HG03196 (cell line): Measurements from ENCODE around the gene SCMH1.

Experiments used
- ATAC-seq: cut with Tn5 transposase; IDR thresholded peaks from one replicate; pipeline ENCODE4 v1.9.1; 2021; ENCODE audit not compliant: unreplicated experiment

Gene SCMH1

DNA sequence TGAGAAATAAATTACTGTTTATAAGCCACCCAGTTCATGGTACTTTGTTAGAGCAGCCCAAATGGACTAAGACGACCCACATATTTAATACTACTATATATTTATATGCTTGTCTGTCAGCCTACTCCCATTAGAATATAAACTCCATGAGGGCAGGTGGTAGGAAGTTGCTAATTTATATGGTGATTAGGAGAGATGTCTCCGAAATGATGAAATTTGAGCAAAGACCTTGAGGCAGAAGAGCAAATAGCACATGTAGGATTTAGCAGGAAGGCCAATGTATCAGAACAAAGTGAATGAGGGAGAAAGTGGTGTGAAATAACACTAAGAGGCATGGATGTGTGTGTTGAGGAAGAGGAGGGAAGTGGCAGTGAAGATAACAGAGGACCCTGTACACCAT, 210.0 kb downstream of the SCMH1 start:
- ATAC-seq = no peak

DNA sequence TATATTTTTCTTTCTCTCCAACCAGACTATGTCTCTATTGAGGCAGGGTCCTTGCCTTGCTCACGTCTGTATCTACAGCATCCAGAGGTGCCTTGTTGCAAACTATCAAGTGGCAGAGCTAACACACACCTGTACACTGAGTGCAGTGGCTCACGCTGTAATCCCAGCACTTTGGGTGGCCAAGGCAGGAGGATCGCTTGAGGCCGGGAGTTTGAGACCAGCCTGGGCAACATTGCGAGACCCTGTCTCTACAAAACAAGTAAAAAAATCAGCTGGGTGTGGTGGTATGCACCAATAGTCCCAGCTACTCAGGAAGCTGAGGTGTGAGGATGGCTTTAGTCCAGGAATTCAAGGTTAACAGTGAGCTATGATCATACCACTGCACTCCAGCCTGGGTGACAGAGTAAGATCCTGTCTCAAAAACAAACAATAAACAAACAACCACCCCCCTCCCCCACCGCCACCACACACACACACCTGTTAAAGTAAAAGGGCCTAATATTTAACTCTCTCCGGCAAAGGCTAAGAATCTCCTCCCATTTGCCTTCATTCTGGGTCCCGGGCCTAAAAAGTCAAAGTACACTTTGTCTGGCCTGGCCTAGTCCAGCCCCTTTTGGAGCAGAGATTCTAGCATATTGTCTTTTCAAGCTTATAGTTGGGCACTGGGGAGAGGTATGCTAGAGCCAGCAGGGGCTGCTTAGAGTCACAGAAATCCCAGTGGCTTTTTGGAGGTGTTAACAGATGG, 211.1 kb downstream of the SCMH1 start:
- no peak for ATAC-seq

DNA sequence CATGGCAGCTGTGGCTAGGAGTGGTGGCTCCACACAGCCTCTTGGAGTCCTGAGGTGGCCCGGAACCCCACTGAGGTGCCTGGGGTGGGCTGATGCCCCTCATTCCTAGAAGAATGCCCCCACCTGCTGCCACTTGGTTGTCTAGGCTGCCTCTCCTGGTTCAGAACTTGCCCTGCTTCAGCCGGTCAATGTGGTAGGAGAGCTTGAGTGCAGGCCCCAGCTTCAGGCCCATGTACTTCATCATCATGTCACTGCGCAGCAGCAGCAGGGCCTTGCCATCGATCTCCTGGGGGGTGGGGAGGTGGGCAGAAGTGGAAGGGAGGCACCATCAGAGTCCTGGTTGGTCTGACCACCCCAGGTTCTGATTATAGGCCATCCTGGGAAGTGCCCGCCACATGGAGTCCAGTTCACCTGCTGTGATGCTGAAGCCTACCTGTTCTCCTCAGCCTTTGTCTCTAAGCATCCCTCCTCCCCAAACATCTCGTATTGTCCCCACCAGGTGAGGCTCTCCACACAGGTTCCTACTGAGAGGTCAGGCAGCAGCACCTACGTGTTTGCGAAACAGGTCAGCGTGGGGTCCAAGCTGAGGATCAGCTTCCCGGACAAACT, 214.0 kb downstream of the SCMH1 start:
- ATAC-seq = no peak

DNA sequence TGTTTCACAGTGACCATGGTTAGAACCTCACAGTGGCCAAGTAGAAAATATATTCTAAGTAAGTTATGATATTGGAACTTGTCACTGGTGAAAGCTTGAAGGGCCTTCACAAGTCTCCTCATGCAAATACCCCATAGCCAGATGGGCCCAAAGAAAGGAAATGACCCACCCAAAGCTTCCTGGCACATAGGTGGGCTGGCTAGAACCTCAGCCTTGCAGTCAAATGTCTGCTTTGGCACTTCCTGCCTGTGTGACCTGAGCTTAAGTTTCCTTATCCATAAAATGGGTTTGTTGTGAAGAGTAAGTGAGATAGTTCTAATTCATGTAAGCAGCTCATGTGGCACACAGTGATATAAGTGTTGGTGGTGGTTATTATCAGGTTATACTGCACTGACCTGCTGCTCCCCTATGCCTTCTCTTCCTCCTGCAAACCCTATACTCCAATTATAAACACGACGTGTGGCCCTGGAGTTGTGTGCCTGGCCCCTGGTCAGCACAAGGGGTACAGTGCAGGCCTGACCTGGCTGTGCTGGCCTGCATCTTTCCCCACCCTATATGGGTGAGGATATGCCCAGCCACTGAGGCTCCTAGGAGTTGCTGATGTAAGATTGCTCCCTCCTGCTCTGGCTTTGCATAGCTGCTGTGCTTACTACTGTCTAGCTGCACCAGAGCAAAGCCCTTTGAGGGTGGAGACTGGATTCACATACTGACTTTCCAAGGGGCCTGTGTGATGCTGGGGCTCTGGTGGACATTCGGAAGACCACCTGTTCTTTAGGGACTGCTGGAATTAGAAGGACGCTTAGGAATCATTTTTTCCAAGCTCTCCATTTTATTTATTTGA, 215.9 kb downstream of the SCMH1 start:
- no peak for ATAC-seq

DNA sequence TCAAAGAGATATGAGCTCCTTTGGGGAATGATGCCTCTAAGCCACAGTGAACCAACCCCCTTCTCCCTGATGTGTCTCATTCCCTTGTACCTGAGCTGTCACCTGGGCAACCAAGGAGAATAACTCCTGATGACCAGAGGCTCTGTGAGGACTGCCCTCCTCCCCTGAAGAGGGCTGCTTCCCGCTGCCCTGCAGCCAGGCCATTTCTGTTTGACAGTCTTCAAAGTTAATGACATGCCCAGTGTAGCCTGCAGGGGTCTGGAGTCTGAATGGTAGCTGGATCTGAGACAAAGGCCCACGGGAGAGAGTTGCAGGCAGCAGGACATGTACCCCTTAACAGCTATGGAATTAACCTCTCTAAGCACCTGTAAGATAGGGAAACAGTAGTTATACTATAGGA, 217.2 kb downstream of the SCMH1 start:
- ATAC-seq = no peak

DNA sequence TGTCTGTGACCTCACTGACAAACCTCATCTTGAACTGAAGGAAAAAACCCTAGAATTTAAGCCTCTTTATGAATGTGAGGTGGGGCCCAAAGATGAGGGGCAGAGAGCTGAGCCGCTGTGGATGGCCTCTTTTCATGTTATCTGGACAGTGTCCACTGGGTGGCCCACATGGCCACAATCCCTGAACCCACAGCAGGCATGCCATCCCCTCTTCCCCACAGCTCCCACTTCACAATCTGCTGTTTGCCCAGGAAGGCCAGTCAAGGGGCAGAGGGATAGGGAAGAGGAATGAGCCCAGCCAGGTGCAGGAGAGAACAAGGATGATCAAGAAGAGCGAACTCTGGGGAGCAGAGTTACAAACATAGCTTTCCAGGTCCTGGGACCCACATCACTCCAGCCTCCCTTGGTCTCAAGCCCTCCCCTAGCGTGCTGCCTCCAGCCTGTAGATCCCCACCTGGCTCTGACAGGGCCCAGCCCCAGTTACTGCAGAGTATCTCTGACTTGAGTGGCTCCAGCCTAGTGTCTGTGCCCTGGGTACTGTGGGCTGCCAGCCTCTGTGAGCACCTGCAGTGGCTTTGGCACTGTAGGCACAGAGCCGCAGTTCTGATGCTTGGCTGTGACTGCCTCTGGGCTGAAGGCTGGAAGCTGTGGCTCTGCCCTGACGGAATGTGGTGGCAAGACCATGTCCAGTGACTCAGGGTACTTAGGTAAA, 218.7 kb downstream of the SCMH1 start:
- no peak for ATAC-seq

DNA sequence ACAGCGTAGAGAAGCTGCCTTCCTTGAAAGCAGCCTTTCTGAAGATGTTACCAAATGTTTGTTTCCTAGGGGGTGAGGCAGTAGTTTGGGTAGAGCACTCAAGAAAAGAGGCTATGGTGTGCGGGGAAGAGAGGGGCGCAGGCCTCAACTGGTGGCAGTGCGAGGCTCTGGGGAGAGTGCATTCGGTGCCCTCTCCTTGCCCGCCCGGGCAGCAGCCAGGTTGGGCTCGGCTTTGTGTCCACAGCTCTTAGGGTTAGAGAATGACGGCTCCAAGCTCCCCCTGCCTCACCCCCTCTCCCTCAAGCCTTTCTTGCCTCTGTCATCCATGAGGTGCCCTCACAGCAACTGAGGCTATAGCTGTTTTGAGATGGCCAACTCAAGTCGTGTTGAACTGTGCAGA, 219.7 kb downstream of the SCMH1 start:
- no peak for ATAC-seq

DNA sequence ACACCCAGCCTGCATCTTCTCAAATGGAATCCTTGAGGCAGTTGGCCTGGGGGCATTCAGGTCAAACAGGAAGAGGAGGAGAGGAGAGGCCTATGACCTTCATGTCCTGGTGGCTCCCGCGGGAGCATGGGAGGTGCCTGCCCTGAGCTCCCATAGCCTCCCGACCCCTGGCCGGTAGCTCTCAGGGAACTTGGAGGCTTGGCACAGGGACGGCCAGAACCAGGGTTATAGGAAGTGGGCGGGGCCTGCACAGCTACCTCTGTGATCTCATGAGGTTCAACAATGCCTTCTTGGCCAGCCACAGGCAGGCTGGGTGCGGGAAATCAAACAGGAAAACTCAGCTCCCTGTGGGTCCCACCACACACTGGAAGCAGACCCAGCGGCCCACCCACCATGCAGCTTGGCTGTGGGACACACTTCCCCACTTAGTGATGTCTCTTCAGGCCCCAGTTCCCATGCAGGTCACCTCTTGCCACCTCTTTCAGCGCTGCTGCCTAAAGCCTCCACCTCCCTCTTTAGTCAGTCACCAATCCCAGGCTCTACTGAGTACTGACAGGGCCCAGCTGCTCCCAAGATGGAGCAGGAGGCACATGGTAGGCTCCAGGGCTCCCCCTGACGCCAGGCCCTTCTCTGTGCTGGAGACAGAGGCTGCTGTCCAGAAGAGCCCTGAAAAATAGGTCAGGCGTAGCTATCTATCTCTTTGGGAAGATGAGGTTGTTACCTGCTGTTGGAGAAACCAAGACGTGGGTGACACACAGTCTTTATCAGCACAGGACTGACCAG, 220.4 kb downstream of the SCMH1 start, which contains the start of gene SLFNL1:
Gene SLFNL1, minus strand, starts transcription at position 200 of the 783 bp plus-strand sequence. CDS start 1,065 bp downstream, outside the sequence.
- ATAC-seq = no peak

DNA sequence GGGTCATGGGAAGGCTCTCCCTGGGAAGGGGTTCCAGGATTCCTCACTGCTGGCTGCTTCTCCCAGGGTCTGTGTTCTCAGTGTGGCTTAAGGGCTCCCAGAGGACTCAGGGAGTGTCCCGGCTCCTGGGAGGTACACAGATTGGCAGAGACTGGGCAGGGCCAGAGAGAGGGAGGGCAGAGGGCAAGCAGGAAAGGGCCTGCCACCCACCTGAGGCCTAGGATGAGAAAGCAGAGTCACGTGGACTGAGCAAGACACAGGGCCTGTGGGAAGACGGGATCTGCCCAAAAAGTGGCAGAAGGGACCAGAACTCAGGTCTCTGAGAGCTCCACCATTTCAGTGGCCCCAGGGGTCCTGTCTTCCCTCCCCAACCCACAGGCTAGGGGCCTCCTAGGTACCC, 221.5 kb downstream of the SCMH1 start:
- no peak for ATAC-seq

DNA sequence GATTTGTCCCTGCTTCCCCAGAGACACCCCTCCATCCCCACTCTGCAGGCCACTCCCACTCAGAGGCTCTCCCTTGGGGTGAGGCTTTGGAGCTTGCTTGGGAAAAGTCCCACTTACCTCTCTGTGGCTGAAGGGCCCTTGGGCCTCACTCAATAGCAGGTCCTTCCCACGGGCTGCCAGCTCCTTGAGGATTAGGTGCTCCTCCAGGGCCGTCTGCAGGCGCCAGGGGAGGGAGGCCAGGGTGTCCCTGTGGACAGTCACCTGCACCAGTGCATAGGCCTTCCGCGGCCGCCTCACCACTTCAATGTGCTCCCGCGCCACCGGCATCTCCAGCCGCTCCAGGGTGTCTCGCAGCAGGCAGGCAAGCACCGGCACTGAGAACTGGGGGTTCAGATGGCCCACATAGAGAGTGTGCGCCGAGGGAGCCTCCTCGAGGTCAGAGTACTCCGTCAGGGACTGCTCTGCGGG, 222.0 kb downstream of the SCMH1 start:
- no peak for ATAC-seq

DNA sequence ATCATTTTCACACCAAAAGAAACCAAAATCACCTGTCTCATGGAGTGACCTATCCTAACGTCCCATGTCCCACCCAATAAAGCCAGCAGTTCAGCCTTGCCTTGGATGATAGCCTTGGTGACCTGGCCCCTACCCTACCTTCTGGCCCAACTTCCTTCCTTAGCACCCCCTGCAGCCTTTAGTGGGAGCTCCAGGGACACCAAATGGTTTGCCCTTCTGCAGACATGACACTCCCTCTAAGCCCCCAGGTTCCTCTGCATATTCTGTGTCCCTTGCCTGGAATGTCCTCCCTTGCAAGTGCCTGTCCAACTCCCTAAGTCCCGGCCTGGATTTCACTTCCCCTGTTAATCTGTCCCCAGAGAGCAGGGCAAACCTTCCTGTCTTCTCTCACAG, 222.8 kb downstream of the SCMH1 start:
- ATAC-seq = no peak

DNA sequence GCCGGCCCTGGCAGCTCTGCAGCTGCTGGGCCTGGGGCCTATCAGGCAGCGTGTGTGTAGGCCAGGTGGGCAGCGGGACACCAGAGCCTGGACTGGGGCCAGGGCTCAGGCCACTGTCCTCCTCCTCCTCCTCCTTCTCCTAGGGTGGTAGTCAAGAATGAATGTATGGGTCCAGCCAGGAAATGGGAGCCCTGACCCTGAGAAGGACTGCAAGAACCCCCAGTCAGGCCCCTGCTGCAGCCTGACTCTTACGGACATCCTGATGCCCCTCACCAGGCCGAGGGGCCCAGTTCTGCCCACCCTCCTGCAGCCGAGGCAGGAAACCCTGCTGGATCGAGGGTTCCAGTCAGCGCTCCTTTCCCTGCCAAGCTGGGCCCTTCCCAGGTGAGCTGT, 224.1 kb downstream of the SCMH1 start:
- ATAC-seq = no peak

DNA sequence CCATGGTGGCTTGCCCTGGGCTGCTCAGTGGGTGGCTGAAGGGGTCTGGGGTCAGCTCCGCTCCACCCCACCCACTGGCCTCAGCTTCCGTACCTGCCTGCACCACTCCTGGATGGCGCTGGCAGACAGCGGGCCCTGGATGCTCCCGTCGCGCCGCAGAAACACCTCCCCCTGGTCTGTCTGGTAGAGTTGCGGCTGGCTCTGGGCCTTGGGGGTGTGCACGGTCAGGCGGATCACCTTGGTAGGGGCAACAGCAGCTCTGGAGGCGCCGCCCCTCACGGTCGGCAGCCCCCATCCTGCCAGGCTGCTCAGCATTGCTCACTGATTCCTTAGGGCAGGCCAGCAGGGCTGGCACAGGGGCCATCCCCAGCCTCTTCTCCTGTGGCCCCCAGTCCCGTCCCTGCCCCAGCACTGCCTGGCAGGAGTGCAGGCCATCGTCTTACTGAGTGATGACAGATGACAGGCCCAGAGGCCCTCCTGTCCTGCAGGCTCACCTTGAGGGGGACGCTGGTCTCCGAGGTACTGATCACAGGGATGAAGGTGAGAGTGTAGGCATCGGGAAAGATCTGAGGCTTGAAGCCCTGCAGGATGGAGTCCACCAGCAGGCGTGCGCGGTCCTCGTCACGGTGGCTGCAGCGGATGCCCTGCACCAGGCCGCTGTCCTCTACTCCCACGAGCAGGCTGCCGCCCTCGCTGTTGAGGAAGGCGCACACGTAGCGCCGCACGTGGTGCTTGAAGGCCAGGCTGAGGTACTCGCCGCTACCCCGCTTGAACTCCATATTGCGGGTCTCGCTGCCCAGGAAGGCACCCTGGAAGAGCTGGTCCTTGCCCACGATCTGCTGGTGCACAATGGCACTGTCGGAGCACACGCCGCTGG, 224.7 kb downstream of the SCMH1 start:
- no peak for ATAC-seq

DNA sequence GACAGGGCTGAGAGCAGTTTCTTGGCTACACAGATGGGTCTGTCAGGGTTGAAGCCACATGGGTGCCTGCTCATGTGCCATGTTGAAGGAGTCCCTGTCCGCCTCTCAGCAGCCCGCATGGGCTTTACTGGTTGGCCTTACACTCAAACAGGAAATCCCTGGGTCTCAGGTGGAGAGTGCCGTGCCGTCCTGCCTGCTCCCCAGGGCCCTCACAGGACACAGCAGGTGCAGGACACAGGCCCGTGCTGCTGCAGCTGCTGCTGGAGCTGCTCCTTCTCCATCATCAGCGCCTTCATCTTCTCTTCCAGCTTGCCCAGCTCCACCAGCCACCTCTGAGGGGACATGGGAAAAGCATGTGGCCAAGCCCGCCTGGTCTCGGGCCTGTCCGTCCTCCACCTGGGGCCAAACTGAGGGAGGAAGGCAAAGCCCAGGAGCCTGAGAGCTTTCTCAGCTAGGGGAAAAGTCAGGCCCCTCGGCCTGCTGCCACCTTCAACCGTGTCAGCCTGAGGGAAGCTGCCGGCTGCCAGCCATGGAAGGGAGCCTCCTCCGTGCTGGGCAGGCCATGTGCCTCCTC, 226.1 kb downstream of the SCMH1 start:
- ATAC-seq = no peak

DNA sequence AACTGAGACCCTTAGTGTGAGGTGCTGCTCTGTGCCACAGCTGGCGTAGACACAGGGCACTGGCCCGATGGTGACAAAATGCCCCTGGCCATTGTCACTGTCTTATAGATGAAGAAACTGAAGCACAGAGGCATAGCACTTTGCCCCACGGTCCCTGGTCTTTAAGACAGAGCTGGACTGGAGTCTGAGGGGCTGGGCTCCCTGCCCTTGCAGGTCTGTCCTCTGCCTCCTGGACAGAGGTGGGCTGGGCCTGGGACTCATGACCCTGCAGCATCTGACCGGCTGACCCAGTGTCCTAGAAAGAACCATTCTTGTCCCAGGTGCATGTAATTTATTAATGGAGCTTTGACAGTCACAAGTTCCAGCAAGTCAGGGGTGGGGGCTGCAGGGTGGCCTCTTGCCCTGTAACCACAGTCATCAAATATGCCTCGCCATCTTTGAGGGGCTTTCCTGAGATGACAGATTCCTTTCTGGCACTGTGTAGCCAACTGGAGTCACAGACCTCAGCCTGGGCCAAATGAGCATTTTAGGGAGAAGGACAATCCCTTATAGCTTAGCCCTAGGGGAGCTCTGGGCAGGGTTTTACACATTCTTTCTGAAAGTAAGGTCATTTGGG, 226.7 kb downstream of the SCMH1 start:
- no peak for ATAC-seq

DNA sequence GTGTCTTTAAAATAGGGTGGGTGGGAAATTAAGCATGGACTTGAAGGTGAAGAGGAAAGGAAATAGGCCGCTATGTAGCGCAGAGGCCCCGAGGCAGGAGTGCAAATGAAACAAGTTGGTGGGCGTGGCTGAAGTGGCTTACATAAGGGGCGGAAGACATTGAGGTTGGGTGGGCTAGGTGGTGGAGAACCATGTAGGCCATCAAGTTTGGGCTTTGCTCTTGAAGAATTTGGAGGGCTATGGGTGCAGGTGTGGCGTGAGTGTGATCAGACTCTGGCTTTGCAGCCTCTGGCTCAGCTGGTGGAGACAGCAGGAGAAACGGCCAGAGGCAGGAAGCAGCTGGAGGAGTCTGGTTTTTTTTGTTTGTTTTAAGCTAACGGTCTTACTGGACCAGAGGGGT, 227.2 kb downstream of the SCMH1 start:
- no peak for ATAC-seq

DNA sequence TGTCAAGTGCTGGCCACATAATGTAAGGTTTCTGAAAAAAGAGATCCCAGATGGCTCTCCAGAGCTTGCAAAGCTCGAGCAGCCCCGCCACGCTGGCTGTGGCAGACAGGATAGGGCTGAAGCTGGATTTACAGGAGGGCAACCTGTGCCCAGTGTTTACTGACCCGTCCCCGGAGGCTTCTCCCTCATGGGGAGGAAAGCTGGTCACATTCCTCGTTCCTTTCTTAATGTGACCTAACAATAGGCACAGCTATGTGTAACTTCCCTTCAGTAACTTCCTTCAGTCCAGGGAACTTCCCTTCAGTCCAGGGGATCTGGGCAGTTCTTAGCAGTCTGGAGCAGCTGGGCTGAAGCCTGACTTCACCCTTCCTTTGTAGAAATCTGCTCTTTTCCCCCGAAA, 228.3 kb downstream of the SCMH1 start:
- ATAC-seq = no peak

DNA sequence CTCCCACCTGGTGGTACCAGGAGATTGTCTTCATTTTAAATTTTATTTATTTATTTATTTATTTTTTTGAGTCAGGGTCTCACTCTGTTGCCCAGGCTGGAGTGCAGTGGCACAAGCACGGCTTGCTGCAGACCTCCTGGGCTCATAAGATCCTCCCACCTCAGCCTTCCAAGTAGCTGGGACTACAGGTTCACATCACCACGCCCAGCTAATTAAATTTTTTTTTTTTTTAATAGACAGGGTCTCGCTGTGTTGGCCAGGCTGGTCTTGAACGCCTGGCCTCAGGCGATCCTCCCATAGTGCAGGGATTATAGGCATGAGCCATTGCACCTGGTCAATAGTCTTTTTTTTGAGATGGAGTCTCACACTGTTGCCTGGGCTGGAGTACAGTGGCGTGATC, 229.1 kb downstream of the SCMH1 start:
- no peak for ATAC-seq

DNA sequence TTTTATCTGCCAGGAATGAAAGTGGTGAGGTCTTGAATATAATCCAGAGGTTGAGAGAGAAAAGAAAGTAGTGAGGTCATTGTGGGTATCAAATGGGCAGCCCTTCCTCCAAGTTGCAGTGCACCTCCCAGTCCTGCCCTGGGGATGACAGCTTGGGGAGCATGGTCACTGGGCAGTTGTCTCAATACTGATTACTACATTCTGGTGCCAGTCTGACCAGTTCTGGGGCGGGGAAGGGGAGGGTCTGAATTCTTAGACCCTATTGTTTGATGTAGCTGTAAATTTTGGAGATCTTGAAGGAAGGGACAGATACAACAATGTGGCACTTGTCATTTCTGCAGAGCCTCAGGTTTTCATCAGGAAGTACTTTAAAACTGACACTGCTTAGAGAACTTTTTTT, 231.8 kb downstream of the SCMH1 start:
- ATAC-seq = no peak
